ENCODE results near the gene RBSN. TPM values are rescaled to one million over a fixed set of nuclear protein-coding genes. Genes with fewer than 3 reads are reported as not detected.
"Not testable (repeated sequence)": the region's sequence is repeated elsewhere in the genome, so short reads cannot be mapped to it uniquely, and the experiment has no call there.

The RBSN gene
- total RNA-seq = 10 to 100 TPM; 27.6 to 34.4 (median 29.4) TPM
- 21.9 TPM for total RNA-seq (2013)

DNA sequence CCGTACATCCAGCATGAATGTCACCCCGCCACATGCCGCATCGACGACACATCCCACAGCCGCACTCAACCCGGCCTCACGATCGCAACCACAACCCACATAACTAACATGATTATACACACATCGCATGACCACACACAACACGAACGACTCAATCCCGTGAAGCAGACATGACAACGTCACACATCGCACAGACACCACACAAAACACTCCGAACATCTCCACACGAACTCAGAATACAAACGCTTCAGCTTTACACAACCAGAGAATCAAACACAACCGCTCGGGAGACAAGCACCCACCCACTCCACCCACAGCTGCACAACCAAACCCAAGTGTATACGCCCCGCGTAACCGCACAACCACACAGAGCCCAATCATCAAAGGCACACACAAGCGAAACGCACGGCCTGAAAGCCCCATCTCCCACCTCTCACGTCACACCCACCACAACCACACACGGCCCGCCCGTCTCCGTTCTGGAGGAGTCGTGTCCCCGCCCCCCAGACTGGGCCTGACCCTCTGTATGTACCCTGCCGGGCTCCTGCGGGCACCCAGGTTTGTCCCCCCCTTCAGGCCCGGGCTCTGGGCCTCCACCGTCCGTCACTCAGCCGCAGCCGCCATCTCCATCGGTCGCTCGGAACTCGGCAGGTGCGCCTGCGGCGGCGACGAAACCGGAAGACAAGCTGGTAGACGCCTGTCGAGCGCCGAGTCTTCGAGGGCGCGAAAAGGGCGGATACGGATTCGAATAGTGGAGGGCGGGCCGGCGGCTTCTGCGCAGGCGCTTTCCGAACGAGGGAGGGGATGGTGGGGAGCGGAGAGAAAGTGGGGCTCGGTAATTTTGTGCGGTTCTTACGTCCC is at the start of gene RBSN:
Gene RBSN (minus strand): TSS at position 646 of the 861 bp plus-strand sequence. CDS start 3,028 bp downstream, outside the sequence.
- intact Hi-C loops (cut with micrococcal nuclease) = loop anchor here (1.0 to 5.0 kb wide), 7 partner anchors 34 to 954 kb away; partner anchors contain the start of genes CAPN7 and MRPS25
- H3K4me3 ChIP-seq (ENCODE audit: low read length) = peak within 1 kb of the TSS; percentile 77
- 0% methylated on average over 72 of the region's 72 CpGs for whole genome bisulfite sequencing (ENCODE audit: insufficient coverage)

DNA sequence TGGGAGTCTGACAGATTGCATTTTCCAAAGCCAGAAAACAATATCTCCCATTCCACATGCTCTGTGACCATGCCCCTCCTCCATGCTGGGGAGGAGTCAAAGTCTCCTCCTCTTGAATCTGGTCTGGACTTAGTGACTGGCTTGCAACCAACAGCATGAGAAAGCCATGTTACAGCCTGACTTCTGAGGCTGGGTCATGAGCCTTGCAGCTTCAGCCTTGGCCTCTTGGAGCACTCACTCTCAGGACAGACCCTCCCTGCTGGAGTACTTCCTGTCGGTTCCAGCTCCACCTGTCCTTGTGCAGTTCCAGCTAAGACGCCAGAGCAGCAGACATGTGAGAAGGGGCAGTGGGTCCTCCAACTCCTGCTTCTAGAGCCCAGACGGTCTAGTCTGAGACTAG is 49.7 kb upstream of the RBSN start:
- H3K36me3 ChIP-seq (ENCODE audit: control insufficient read depth, insufficient read depth, low read length) = no peaks in the 10 kb centered on the region
- Mint-ChIP-seq H3K27me3 (ENCODE audit: low read depth in 2 of 2) (peaks cover 22 to 49% of the 10 kb centered on the region in 2 donors), H3K27ac (no peak overlapping the region), H3K9me3 (no peaks in the 10 kb centered on the region), H3K36me3 (no peaks in the 10 kb centered on the region), H3K4me3 (no peak overlapping the region), H3K4me1 (no peaks in the 10 kb centered on the region)
- no peaks in the 10 kb centered on the region for H3K9me3 ChIP-seq (ENCODE audit: control insufficient read depth, insufficient read depth, low read length)
- H3K4me3 ChIP-seq (ENCODE audit: low read length) = no peak overlapping the region
- H3K27me3 ChIP-seq (ENCODE audit: control insufficient read depth, insufficient read depth, low read length) = peaks cover 23% of the 10 kb centered on the region
- TF ChIP-seq, protein P1, sequence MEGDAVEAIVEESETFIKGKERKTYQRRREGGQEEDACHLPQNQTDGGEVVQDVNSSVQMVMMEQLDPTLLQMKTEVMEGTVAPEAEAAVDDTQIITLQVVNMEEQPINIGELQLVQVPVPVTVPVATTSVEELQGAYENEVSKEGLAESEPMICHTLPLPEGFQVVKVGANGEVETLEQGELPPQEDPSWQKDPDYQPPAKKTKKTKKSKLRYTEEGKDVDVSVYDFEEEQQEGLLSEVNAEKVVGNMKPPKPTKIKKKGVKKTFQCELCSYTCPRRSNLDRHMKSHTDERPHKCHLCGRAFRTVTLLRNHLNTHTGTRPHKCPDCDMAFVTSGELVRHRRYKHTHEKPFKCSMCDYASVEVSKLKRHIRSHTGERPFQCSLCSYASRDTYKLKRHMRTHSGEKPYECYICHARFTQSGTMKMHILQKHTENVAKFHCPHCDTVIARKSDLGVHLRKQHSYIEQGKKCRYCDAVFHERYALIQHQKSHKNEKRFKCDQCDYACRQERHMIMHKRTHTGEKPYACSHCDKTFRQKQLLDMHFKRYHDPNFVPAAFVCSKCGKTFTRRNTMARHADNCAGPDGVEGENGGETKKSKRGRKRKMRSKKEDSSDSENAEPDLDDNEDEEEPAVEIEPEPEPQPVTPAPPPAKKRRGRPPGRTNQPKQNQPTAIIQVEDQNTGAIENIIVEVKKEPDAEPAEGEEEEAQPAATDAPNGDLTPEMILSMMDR (IDR thresholded peaks at IDR 0.05) = no peak
- WGBS (ENCODE audit: insufficient coverage) = 69% methylated on average over 3 of the region's 3 CpGs
- H3K27ac ChIP-seq (ENCODE audit: low read length) = no peak overlapping the region
- no peaks in the 10 kb centered on the region for H3K4me1 ChIP-seq (ENCODE audit: control insufficient read depth, insufficient read depth, low read length)
- intact Hi-C loops (cut with micrococcal nuclease) = no loop called here
- DNase-seq (no peak), ATAC-seq (no peak)

More for the DNA sequence above, at the start of gene RBSN:
- Histone ChIP-seq H3K9me3 (ENCODE audit: control insufficient read depth, insufficient read depth, low read length) (no peaks in the 10 kb centered on the region), H3K4me1 (ENCODE audit: control insufficient read depth, insufficient read depth, low read length) (peaks cover 24% of the 10 kb centered on the region), H3K36me3 (ENCODE audit: control insufficient read depth, insufficient read depth, low read length) (peaks cover 26% of the 10 kb centered on the region), H3K27ac (ENCODE audit: low read length) (peak within 1 kb of the TSS; percentile 96), H3K27me3 (ENCODE audit: control insufficient read depth, insufficient read depth, low read length) (no peaks in the 10 kb centered on the region)
- ATAC-seq (peak; percentile 77 to 91 (median 82)), DNase-seq (peak; percentile 94 to 98)
- Mint-ChIP-seq H3K9me3 (no peaks in the 10 kb centered on the region), H3K27me3 (ENCODE audit: low read depth in 2 of 2) (peaks cover 0 to 10% of the 10 kb centered on the region in 2 donors), H3K36me3 (no peaks in the 10 kb centered on the region), H3K4me1 (peaks cover 18 to 27% of the 10 kb centered on the region in 2 donors), H3K27ac (peak within 1 kb of the TSS; percentile 87 to 99), H3K4me3 (peak within 1 kb of the TSS; percentile 84)
- TF ChIP-seq, protein P1 (IDR thresholded peaks at IDR 0.05) = no peak

DNA sequence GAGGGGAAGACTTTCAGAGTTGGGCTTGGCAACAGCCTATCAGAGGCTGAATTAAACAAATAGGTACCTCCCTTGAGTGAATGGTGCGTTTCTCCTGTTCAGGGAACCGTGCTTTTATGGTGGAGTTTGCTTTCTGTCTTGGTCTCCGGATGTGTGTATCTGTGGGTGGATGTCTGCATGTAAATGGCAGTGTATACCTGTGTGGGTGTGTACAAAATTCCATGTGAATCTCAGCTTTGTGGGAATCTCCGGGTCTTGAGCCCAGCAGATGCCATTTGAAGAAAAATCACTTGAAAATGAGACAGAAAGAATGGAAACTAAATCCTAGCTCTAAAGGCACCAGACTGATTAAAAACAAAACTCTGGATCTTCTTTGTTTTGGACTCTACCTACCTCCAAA is 37.9 kb upstream of the RBSN start:
- intact Hi-C loops (cut with micrococcal nuclease); H3K4me3 ChIP-seq (ENCODE audit: low read length); H3K27me3 ChIP-seq (ENCODE audit: control insufficient read depth, insufficient read depth, low read length); H3K9me3 Mint-ChIP-seq; DNase-seq; H3K36me3 ChIP-seq (ENCODE audit: control insufficient read depth, insufficient read depth, low read length); H3K36me3 Mint-ChIP-seq; H3K27ac ChIP-seq (ENCODE audit: low read length); H3K9me3 ChIP-seq (ENCODE audit: control insufficient read depth, insufficient read depth, low read length); ATAC-seq; H3K4me1 ChIP-seq (ENCODE audit: control insufficient read depth, insufficient read depth, low read length); H3K27ac Mint-ChIP-seq; H3K4me1 Mint-ChIP-seq; H3K4me3 Mint-ChIP-seq: not testable (repeated sequence)
- H3K27me3 Mint-ChIP-seq (ENCODE audit: low read depth in 2 of 2) = peaks cover 26 to 30% of the 10 kb centered on the region in 2 donors
- 84% methylated on average over 4 of the region's 4 CpGs for WGBS (ENCODE audit: insufficient coverage)

DNA sequence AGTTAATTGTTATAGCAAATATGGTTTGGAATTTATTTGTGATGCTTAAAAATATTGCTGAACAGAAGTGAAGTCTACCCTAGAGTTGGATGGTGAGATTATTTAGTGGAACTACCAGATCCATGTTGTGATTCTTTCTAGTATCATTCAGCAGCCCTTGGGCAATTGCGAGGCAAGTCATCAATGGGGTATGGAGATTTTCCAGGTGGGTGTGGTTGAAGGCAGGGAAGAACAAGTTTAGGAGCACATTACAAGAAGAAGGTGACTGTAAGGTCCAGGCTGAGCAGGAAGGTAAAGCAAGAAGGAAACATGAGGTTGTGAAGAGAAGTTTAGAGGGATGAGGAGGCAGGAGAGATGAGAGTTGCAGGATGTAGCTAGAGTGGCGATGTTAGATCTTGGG is 36.0 kb upstream of the RBSN start:
- WGBS (ENCODE audit: insufficient coverage) = 96% methylated on average over 2 of the region's 2 CpGs
- ATAC-seq; H3K27ac ChIP-seq (ENCODE audit: low read length); H3K4me3 ChIP-seq (ENCODE audit: low read length); H3K27me3 ChIP-seq (ENCODE audit: control insufficient read depth, insufficient read depth, low read length); H3K27ac Mint-ChIP-seq; H3K4me1 ChIP-seq (ENCODE audit: control insufficient read depth, insufficient read depth, low read length); DNase-seq; H3K36me3 Mint-ChIP-seq; H3K4me3 Mint-ChIP-seq; H3K4me1 Mint-ChIP-seq; H3K9me3 Mint-ChIP-seq; H3K36me3 ChIP-seq (ENCODE audit: control insufficient read depth, insufficient read depth, low read length); H3K9me3 ChIP-seq (ENCODE audit: control insufficient read depth, insufficient read depth, low read length); intact Hi-C loops (cut with micrococcal nuclease): not testable (repeated sequence)
- peaks cover 24 to 26% of the 10 kb centered on the region in 2 donors for H3K27me3 Mint-ChIP-seq (ENCODE audit: low read depth in 2 of 2)

DNA sequence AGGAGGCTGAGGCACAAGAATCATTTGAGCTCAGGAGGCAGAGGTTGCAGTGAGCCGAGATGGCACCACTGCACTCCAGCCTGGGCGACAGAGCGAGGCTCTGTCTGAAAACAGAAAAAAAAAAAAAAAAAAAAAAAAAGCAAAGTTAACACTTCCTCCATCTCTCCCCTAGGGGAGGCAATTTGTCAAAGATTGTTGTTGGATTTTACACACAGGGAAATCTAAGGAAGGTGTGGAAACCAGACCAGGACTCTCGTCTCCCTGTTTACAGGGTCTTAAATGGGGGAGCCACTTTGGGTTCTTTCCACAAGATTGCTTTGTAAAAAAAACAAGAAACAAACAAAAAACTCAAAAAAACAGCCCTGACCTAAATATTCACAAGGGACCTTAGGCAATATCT is 29.5 kb upstream of the RBSN start:
- ATAC-seq; H3K27me3 ChIP-seq (ENCODE audit: control insufficient read depth, insufficient read depth, low read length); H3K36me3 ChIP-seq (ENCODE audit: control insufficient read depth, insufficient read depth, low read length); H3K27ac ChIP-seq (ENCODE audit: low read length); H3K36me3 Mint-ChIP-seq; H3K27me3 Mint-ChIP-seq (ENCODE audit: low read depth in 2 of 2); H3K27ac Mint-ChIP-seq; H3K4me3 ChIP-seq (ENCODE audit: low read length); H3K9me3 ChIP-seq (ENCODE audit: control insufficient read depth, insufficient read depth, low read length); H3K4me1 ChIP-seq (ENCODE audit: control insufficient read depth, insufficient read depth, low read length); H3K4me3 Mint-ChIP-seq; DNase-seq; H3K4me1 Mint-ChIP-seq; H3K9me3 Mint-ChIP-seq; intact Hi-C loops (cut with micrococcal nuclease): not testable (repeated sequence)
- no CpG with 5 or more reads among the region's 4 CpGs for WGBS (ENCODE audit: insufficient coverage)

DNA sequence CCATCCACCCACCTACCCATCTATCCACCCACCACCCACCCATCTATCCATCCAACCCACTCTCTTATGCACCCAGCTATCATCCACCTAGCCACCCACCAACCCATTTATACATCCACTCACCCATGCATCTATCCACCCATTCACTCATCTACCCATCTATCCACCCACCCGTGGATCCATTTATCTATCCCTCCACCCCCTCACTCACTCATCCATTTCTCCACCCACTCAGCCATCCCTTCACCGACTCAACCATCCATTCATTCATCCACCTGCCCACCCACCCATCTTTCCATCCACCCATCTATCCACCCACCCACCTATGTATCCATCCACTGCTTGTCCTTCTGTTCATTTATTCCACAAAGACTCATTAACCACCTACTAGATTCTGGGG is 28.0 kb upstream of the RBSN start:
- H3K4me1 Mint-ChIP-seq; intact Hi-C loops (cut with micrococcal nuclease); H3K4me3 ChIP-seq (ENCODE audit: low read length); H3K9me3 ChIP-seq (ENCODE audit: control insufficient read depth, insufficient read depth, low read length); H3K4me1 ChIP-seq (ENCODE audit: control insufficient read depth, insufficient read depth, low read length); H3K27ac Mint-ChIP-seq; H3K27me3 Mint-ChIP-seq (ENCODE audit: low read depth in 2 of 2); ATAC-seq; H3K27ac ChIP-seq (ENCODE audit: low read length); H3K4me3 Mint-ChIP-seq; H3K36me3 ChIP-seq (ENCODE audit: control insufficient read depth, insufficient read depth, low read length); H3K36me3 Mint-ChIP-seq; DNase-seq; H3K9me3 Mint-ChIP-seq; H3K27me3 ChIP-seq (ENCODE audit: control insufficient read depth, insufficient read depth, low read length): not testable (repeated sequence)
- WGBS (ENCODE audit: insufficient coverage) = 90% methylated on average over 2 of the region's 2 CpGs
